NCI-H2196 treated with DMSO at 0.1 percent for 48 hours (cell line): Measurements from ENCODE around the gene IMPA2.
A peak's percentile ranks its signal among the peaks of the same experiment; 100 is the strongest.
"Not testable (repeated sequence)": the region's sequence is repeated elsewhere in the genome, so short reads cannot be mapped to it uniquely, and the experiment has no call there.

Source experiments
- DNase-seq: peaks from one replicate; lab custom pipeline; 2025; ENCODE audit not compliant: unreplicated experiment; lab: John Stamatoyannopoulos, UW

Gene IMPA2

DNA sequence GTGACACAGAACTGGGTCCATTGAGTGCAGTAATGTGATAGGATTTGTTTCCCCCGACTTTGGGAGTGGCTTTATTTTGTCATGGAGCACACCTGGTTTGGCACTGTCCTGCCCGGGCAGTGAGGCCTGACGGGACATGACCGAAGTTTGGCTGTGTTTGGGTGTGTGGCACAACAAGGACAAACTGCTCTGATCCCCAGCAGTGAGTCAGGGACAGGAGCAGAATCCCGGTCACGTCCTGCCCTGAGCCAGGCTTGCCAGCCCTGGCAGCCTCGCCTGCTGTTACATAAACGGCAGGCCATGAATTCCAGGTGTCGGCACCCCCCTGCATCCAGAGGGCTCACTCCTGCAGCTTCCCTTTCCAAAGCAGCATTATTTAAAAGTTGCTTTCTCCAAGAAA lies 45.7 kb downstream of the IMPA2 start:
- no peak for DNase-seq

DNA sequence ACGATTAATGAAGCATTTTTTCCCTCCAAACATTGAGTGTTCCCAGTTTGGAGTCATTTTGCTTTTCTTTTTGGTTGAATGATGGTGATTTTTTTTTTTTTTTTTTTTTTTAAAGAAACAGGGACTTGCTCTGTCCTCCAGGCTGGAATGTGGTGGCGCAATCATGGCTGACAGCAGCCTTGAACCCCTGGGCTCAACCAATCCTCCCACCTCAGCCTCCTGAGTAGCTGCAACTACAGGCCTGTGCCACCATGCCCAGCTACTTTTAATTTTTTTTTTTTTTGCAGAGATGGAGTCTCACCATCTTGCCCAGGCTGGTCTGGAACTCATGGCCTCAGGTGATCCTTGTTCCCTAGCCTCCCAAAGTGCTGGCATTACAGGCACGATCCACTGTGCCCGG lies 46.2 kb downstream of the IMPA2 start:
- no peak for DNase-seq

DNA sequence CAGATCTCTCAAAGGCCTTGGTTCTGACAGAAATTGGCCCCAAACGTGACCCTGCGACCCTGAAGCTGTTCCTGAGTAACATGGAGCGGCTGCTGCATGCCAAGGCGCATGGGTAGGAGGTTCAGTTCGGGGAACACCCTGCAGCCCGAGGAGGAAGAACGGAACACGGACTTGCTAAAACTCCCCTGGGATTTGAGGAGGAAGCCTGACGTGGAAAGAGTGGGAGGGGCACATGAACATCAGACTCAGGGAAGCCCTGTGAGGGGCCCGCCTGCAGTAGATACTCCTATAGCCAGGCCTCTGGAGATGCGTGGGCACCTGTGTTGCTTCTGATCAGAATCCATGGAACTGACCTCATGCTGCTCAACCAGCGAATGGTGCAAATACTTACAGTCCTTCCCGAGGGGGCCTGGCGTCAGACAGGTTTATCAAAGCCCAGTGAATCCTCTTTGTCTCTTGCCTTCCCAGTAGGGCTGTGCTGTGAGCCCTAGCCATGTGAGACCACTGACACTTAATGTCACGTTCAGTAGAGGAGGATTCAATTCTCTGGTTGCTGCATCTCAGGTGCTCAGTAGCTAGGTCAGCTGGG lies 46.8 kb downstream of the IMPA2 start:
- DNase-seq = no peak

DNA sequence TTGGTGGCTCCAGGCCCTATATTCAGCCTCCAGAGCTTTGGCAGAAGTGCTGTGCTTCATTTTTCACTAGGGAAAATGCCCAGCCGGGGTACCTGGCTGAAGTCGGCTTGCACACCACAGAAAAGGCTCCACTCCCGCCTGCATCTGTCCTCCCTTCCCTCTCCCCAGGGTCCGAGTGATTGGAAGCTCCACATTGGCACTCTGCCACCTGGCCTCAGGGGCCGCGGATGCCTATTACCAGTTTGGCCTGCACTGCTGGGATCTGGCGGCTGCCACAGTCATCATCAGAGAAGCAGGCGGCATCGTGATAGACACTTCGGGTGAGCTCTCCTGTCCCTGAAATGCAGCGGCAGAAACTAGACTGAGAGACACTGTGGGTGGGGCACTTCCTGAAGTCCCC lies 47.4 kb downstream of the IMPA2 start:
- DNase-seq = no peak

DNA sequence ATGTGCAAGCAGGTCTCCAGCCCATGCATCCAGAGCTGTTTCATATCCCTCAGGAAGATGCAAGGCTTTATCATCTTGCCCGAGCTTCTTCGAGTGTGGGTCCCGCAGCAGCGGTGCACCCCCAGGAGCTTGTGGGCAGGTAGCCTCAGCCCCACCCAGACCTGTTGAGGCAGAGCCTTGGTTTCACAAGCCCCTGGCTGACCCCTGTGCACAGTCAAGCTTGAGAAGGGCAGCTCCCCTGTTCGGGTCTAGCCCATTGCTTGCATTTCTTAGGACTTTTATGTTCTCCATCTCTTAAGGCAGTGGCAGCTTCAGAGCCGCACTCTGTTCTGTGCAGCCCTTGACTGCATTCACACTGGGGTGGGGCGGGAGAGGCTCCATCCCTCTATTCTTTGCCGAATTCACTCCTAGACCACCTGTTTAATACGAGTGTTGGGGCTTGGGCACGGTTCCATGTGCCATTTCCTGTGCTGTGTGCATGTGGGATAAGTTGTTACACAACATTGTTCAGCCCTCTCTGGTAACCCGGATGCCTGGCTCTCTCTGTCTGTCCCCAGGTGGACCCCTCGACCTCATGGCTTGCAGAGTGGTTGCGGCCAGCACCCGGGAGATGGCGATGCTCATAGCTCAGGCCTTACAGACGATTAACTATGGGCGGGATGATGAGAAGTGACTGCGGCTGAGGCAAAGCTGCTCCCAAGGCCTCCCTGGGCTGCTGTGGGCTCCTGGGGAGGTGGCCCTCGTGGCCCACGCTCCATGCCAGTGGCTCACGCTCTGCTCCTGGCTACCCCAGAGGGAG lies 48.7 kb downstream of the IMPA2 start:
- DNase-seq = no peak

DNA sequence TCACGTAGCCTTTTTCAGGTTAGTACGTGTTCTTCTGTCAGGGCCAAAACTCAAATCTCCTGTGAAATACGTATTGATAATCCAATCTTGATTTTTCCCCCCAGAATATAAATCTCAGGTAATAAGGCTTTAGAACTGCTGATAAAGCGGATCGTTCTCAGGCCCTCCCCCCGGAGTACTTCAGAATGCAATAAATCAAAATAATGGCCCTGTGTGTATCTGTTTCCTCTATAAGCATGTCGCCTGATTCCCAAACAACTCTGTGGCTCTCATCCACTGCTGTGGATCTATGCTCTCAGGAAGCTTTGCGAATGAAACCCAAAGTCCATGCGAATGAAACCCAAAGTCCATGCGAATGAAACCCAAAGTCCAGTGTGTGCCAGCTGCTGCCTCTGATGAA lies 49.4 kb downstream of the IMPA2 start:
- DNase-seq = no peak

DNA sequence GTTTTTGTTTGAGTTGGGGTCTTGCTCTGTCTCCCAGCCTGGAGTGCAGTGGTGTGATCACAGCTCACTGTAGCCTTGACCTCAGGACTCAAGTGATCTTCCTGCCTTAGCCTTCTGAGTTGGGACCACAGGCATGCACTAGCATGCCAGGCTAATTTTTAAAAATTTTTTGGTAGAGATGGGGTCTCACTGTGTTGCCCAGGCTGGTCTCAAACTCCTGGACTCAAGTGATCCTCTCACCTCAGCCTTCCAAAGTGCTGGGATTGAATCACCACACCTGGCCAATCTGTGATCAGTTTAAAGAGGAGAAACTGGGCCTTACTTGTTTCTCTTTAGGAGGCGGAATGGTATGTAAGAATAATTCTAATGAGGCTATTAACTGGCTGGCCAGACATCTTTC lies 49.9 kb downstream of the IMPA2 start:
- no peak for DNase-seq

DNA sequence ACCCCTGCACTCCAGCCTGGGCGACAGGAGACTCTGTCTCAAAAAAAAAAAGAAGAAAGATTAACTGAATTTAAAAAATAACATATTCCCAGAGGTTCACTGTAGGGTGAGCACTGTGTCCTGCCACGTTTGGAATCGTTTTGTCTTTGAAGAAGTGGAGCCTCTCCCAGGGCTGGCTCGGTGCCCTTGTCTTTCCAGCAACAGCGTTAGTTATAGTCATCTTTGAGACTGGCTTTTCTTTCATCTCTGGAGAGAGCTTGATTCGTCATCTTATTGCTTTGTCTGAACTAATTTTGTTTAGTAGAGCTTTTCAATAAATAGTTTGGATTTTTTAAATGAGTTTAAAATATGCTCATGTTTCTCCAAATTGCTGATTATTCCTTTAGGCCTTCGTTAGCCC lies 50.5 kb downstream of the IMPA2 start:
- DNase-seq = no peak

DNA sequence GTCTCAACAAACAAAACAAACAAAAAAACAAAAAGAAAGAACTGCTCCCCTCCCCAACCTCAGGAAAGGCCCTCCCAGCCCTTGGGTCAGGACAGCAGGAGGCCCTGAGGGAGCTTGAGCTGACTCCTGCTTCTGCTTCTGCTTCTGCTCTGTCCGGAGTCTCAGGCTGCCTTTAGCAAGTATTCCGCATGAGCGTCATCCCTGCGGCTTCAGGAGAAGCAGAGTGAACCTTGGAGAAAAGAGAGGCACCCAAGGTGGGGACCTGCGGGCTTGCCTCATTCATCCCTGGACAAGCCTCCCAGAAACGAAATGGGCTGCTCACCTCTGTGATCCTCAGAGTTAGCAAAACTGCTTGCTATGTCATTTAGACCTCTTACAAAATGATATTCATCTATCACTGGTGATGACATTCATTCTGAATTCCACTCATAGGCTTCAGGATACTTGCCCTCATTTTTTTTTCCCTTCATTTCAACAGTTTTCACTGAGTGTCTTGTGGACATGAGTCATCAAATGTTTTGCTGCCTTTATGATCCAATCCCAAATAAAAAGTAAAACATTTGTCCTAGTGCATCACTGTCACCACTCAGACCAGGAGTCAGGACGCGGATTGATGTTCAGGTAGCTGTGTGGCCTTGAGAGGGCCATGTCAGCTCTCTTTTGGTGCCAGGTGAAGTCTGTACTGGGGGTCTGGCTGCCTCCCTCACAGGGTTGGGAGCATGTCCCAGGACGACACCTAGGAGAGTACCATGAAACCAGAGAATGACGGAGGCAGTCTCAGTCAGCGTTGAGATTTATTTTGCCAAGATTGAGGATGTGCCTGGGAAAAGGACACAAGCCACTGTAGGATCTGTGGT lies 51.7 kb downstream of the IMPA2 start:
- no peak for DNase-seq

DNA sequence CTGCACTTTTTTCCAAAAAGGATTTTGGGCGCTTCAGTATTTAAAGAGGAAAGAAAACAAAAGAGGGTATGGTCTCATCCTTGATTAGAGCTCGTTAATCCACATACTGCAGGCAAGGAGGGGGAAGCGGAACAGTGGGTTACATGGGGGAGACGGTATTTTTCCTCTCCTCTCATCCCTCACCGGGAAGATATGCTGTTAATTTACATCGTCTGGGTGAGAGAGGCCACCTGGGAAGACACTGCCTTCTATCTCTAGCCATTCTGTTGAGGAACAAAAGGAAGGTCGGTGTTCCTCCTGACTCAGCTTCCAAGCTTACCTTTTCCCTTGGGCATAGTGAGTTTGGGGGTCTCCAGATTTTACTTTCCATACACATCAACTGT lies 52.3 kb downstream of the IMPA2 start:
- no peak for DNase-seq

DNA sequence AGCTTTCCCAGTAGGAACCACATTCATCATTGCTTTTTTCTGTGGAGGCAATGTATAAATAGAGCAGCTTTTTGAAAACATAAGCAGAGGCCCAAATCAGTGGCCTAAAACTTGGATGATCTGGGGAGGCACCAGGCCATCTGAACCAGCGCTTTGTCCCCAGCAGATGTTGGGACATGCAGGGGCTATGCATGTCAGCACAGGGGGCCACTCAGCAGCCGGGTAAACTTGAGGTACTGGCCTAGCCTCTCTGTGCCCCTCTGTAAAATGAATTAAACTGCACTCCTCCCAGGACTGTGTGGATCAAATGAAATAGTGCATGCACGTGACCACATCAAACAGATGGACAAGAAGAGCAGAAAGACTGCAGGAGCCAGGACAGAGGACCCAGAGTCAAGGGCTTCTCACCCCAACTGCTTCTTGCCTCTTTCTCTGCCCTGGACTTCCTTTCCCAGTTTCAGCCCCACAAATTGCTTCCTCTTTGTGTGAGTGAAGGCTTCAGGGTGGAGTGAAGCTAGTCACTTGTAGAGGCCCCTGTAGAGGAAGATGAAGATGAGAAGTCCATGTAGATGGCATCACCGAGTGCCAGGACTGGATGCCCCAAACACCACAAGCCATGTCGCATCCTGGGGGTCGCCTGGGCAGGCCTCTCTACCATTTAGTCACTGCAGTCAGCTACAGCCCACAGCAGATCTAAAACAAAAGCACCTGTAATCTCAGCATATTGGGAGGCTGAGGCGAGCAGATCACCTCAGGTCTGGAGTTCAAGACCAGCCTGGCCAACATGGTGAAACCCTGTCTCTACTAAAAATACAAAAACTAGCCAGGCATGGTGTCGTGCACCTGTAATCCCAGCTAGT lies 53.2 kb downstream of the IMPA2 start:
- no peak for DNase-seq

DNA sequence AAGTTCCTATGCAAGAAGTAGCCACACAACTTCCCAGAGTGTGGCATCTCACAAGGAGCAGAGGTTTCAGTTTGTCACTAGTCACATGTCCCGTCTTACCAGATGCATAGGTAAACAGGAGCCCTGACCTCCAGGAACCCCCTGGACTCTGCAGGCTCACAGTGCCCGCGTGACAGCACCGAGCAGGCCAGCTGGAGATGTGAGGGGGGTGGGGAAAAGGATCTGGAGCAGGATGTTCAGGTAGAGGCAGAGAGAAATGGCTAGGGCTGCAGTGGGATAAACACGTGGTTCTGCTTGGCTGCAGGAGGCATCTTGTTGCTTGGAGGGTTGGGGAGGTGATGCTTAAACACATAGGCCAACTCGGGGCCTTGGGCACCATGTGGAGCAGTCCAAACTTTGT lies 54.2 kb downstream of the IMPA2 start:
- DNase-seq = no peak

DNA sequence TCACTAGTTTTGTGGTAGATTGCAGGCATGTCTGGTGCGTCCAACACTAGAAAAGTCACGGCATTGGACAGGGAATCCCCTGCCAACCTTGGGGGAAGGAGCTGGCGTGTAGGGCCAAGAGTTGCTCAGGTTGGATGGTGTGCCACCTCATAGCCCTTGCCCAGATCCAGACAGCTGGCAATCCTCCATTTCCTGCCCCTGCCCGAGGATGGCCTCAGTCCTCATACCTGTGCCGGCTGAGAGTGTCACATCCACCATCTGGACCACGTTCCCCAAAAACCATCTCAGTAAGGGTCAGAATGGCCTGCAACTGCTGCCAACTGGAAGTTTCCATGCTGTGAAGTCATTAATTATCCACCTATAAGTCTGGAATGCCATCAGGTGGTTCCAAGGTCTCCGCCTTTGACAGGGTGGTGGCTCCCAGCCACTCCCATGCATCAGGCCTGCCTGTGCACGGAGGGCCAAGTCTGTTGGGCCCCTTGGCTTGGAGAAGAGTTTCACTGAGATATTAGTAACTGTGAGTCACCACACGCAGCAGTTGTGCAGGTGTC lies 55.0 kb downstream of the IMPA2 start:
- no peak for DNase-seq

DNA sequence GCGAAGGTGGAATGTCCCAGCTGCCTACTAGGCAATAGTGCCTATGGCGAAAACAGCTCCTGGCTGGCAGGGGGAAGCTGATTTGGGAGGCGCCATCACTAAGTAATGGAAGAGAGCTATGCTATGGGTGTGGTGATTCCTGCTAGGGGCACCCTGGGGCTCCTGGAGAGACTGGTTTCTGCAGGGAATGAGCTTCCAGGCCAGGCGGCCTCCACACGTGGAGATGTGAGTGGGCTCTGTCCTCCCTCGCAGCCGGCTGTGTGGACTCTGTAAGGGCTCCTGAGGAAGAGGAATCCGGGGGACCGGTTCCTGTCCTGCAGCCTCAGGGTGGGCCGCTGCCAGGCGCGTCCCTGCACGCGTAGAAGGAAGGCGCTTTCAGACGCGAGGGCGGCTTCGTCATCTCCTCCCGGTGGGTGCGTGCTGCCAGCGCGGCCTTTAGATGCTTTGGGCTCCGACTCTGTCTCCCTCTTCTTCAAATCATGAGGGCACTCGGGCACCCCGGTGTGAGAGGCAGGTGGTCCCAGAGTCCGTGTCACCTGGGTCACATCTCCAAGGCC lies 56.9 kb downstream of the IMPA2 start:
- no peak for DNase-seq

DNA sequence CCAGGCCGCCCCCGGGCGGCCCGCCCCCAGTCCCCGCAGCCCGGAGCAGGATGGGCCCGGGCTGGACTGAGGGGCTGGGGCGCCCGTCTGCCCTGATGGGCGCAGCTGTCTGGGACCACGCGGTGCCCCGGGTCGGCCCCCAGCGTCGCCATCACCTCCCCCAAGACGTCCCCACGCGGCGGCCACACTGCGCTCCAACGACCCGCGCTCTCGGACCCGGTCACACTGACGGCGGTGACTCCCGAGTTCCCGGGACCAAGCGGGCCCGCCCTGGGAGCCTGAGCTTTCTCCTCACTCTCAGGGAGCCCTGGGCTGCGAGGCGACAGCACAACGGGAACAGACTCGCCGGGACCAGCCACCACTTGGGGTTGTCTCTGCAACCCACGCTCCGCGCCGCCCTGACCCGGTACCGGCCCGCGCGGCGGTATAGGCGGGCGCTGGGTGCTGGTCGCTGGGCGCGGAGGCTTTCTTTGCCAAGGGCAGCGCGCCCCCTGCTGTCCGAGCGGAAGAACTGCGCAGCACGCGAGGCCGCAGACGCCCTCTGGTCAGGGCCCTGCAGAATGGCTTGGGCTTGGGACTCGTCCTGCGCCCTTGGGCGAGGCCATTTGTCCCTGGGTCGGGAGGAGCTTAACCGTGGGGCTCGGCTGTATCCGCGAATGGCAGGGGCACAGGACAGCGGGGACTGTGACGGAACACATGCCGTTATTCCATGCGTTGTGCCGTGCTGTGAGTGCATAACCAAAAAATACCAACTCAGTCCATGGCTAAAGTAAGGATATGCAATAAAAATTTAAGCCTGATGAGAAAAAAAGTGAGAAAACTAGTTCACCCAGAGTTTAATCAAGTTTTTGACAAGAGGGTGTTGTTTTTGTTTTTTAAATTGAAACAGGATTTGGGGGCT lies 57.6 kb downstream of the IMPA2 start:
- DNase-seq = peak; percentile 93

DNA sequence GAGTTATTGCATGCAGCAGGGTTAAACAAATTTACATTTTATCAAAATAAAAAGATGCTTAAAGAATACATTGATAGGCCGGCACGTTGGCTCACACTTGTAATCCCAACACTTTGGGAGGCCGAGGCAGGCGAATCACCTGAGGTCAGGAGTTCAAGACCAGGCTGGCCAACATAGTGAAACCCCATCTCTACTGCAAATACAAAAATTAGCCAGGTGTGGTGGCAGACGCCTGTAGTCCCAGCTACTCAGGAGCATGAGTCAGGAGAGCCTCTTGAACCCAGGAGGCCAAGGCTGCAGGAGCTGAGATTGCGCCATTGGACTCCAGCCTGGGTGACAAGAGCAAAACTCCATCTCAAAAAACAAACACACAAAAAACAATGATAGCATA lies 58.2 kb downstream of the IMPA2 start:
- not testable (repeated sequence) for DNase-seq

DNA sequence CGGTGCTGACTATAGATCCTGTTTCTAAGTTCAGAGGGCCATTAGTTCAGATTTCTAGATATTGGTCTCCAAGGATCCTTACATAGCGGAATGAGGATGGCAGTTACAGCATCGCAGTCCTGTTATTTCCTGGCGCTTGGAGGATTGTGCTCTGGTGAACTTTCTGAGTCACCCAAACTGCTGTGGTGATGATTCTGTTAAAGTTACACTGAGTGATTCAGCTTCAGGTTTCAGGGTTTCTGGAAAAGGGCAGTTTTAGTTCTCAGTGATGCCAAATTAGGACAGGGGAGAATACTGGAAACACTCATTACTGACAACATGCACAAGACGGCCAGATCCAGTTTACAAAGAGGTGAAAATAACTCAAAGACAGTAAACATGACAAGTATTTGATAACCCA lies 60.3 kb downstream of the IMPA2 start:
- DNase-seq = no peak

DNA sequence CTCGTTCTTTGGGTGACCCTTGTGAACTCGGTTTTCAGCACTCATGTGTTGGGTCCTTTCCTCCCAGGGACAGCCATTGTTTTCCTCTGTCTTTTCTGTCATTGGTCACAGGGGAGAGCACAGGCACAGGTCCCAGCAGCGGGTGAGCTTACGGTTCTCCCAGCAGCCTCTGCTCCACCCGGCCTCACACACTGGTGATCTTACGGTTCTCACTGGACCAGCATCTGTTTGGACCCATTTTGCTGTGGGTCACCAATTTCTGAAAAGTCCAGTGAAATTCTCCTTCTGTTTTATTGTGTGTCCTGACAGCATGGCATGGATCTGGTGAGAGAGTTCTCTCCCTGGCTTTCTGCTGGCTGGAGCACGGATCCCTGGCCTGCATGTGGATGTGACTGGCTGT lies 62.5 kb downstream of the IMPA2 start:
- DNase-seq = no peak

DNA sequence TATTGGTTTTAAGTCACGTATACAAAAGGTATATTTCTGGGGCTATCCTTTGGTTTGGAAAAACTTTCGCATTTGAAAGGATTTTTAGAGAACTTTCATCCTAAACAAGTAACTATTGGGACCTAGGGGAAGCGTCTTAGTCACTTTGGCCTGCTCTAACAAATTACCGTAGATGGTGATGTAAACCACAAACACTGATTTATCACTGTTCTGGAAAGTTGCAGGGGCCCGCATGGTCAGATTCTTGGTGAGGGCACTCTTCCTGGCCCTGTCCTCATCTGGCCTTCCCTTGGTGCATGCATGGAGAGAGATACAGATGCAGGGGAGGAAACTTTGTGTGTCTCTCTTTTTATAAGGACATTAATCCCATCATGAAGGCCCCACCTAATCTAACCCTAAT lies 63.3 kb downstream of the IMPA2 start:
- DNase-seq = no peak
